WTC11 (cell line): ENCODE data around the gene RIF1. TPM values are rescaled to one million over a fixed set of nuclear protein-coding genes. Genes with fewer than 3 reads are reported as not detected.
A peak's percentile ranks its signal among the peaks of the same experiment; 100 is the strongest.

Experiments used
- ATAC-seq: fragments of 200-7000 bp; cut with Tn5 transposase; 2 replicates; pipeline ENCODE4 v1.10.0; 2021; ENCODE audit warnings: mild to moderate bottlenecking, moderate library complexity
- CTCF ChIA-PET: fragments of 300-600 bp; sonication (Branson Sonifier 250); formaldehyde crosslinking; loops from one replicate; lab custom pipeline; 2021; ENCODE audit warnings: antibody characterized with exemption; lab: Charles Lee
- POLR2A ChIA-PET: fragments of 350-600 bp; sonication (Branson Sonifier 250); formaldehyde crosslinking; loops from one replicate; lab custom pipeline; 2021; ENCODE audit warnings: antibody characterized with exemption; lab: Charles Lee
- DNase-seq: peaks from one replicate; pipeline ENCODE4 v3.0.0; 2021; ENCODE audit warnings: low spot score
- H3K27ac Mint-ChIP-seq: 2 replicates; pipeline ENCODE4 v1.8.0; 2021; ENCODE audit warnings: mixed read lengths
- H3K27me3 Mint-ChIP-seq: 2 replicates; pipeline ENCODE4 v1.8.0; 2021; ENCODE audit warnings: low read depth, mild to moderate bottlenecking, moderate library complexity, mixed read lengths
- H3K36me3 Mint-ChIP-seq: 2 replicates; pipeline ENCODE4 v1.8.0; 2021; ENCODE audit warnings: mixed read lengths
- H3K4me1 Mint-ChIP-seq: 2 replicates; pipeline ENCODE4 v1.8.0; 2022; ENCODE audit warnings: mixed read lengths
- H3K4me3 Mint-ChIP-seq: 2 replicates; pipeline ENCODE4 v1.8.0; 2021; ENCODE audit warnings: mild to moderate bottlenecking, moderate library complexity, mixed read lengths
- H3K9me3 Mint-ChIP-seq: 2 replicates; pipeline ENCODE4 v1.8.0; 2021; ENCODE audit warnings: mixed read lengths
- EMX1 ChIP-seq: fragments of 250-450 bp; sonication (Bioruptor Pico); IDR thresholded peaks from 2 replicates; pipeline ENCODE4 v1.8.0; 2021; ENCODE audit warnings: mild to moderate bottlenecking
- FOXK1 ChIP-seq: sonication (generic); formaldehyde crosslinking; IDR thresholded peaks from 2 replicates; pipeline ENCODE4 v1.8.0; 2022; ENCODE audit warnings: mild to moderate bottlenecking, moderate library complexity, missing genetic modification reagents
- GABPB1 ChIP-seq: sonication (generic); formaldehyde crosslinking; IDR thresholded peaks from 2 replicates; pipeline ENCODE4 v1.8.1; 2023; ENCODE audit warnings: mild to moderate bottlenecking, missing genetic modification reagents
- JAZF1 ChIP-seq: fragments of 250-450 bp; sonication (Bioruptor Pico); IDR thresholded peaks from 2 replicates; pipeline ENCODE4 v1.9.0; 2021; ENCODE audit warnings: moderate library complexity, mild to moderate bottlenecking, inconsistent platforms
- MYBL2 ChIP-seq: sonication (generic); formaldehyde crosslinking; IDR thresholded peaks from 2 replicates; pipeline ENCODE4 v1.8.1; 2023; ENCODE audit warnings: mild to moderate bottlenecking, moderate library complexity, missing genetic modification reagents
- NR2C2 ChIP-seq: sonication (generic); formaldehyde crosslinking; IDR thresholded peaks from 2 replicates; pipeline ENCODE4 v1.8.0; 2022; ENCODE audit warnings: mild to moderate bottlenecking, missing genetic modification reagents
- NR3C1 ChIP-seq: sonication (generic); formaldehyde crosslinking; conservative IDR thresholded peaks from 2 replicates; pipeline ENCODE4 v1.8.1; 2023; ENCODE audit warnings: low read depth, mild to moderate bottlenecking, missing genetic modification reagents
- OVOL2 ChIP-seq: fragments of 250-450 bp; sonication (Bioruptor Pico); IDR thresholded peaks from 2 replicates; pipeline ENCODE4 v1.9.0; 2021; ENCODE audit warnings: mild to moderate bottlenecking, borderline replicate concordance
- RELA ChIP-seq: sonication (generic); formaldehyde crosslinking; IDR thresholded peaks from 2 replicates; pipeline ENCODE4 v1.8.1; 2022; ENCODE audit warnings: missing genetic modification reagents, mild to moderate bottlenecking, borderline replicate concordance
- SP1 ChIP-seq: sonication (generic); formaldehyde crosslinking; conservative IDR thresholded peaks from 2 replicates; pipeline ENCODE4 v1.8.1; 2022; ENCODE audit warnings: missing genetic modification reagents
- TCF7 ChIP-seq: sonication (generic); formaldehyde crosslinking; IDR thresholded peaks from 2 replicates; pipeline ENCODE4 v1.8.0; 2022; ENCODE audit warnings: mild to moderate bottlenecking, low read depth, missing genetic modification reagents, moderate library complexity
- TEAD1 ChIP-seq: sonication (generic); formaldehyde crosslinking; IDR thresholded peaks from 2 replicates; pipeline ENCODE4 v1.8.0; 2022; ENCODE audit warnings: mild to moderate bottlenecking, missing genetic modification reagents
- TEAD4 ChIP-seq: sonication (generic); formaldehyde crosslinking; IDR thresholded peaks from 2 replicates; pipeline ENCODE4 v1.8.0; 2022; ENCODE audit warnings: mild to moderate bottlenecking, missing genetic modification reagents
- ZNF138 ChIP-seq: sonication (generic); formaldehyde crosslinking; conservative IDR thresholded peaks from 2 replicates; pipeline ENCODE4 v1.8.1; 2022; ENCODE audit warnings: mild to moderate bottlenecking, moderate library complexity, missing genetic modification reagents
- ZNF396 ChIP-seq: fragments of 250-450 bp; sonication (Bioruptor Pico); IDR thresholded peaks from 2 replicates; pipeline ENCODE4 v1.8.0; 2021; ENCODE audit warnings: mild to moderate bottlenecking, moderate library complexity, borderline replicate concordance
- total RNA-seq: library from RNA; stranded (reverse); gene quantifications from 3 replicates; pipeline ENCODE4 v1.2.3, GENCODE V29; 2021
- TF ChIP-seq, protein P1 (sequence below): sonication (generic); formaldehyde crosslinking; IDR thresholded peaks from 2 replicates; pipeline ENCODE4 v1.8.1; 2023; ENCODE audit warnings: mild to moderate bottlenecking, missing genetic modification reagents
- TF ChIP-seq, protein P2 (sequence below): fragments of 250-450 bp; sonication (Bioruptor Pico); IDR thresholded peaks from 2 replicates; pipeline ENCODE4 v1.9.0; 2021; ENCODE audit warnings: mild to moderate bottlenecking, borderline replicate concordance
- TF ChIP-seq, protein P3 (sequence below): sonication (generic); formaldehyde crosslinking; IDR thresholded peaks from 2 replicates; pipeline ENCODE4 v1.8.1; 2023; ENCODE audit warnings: mild to moderate bottlenecking, missing genetic modification reagents, moderate library complexity
- TF ChIP-seq, protein P4 (sequence below): fragments of 200-600 bp; IDR thresholded peaks from 2 replicates; pipeline ENCODE4 v1.8.0; 2022; ENCODE audit warnings: antibody characterized with exemption
- TF ChIP-seq, protein P5 (sequence below): fragments of 250-450 bp; sonication (Bioruptor Pico); IDR thresholded peaks from 2 replicates; pipeline ENCODE4 v2.1.2; 2022; ENCODE audit warnings: mild to moderate bottlenecking, moderate library complexity
- TF ChIP-seq, protein P6 (sequence below): fragments of 250-450 bp; sonication (Bioruptor Pico); IDR thresholded peaks from 2 replicates; pipeline ENCODE4 v1.9.0; 2021; ENCODE audit warnings: moderate library complexity, mild to moderate bottlenecking, inconsistent platforms, borderline replicate concordance

The RIF1 gene
- total RNA-seq, 1 experiment from 2014 or later, result 96.9 TPM

DNA sequence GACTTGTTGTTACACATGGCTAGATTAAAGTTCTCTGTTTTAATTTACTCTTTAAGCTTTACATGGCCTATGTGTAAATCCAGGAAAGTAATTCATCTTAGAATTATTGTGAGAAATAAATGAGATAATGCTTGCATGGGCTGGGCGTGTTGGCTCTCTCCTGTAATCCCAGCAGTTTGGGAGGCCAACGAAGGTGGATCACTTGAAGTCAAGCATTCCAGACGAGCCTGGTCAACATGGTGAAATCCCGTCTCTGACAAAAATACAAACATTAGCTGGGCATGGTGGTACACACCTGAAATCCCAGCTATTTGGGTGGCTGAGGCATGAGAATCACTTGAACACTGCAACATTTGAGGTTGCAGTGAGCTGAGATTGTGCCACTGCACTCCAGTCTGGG is 4.3 kb upstream of the RIF1 start:
- Mint-ChIP-seq H3K27me3 (no peaks in the 10 kb centered on the region; the same call in 1 of the 2 replicates), H3K9me3 (peaks cover 4% of the 10 kb centered on the region), H3K27ac (no peak overlapping the region), H3K36me3 (peaks cover 4% of the 10 kb centered on the region), H3K4me3 (no peak overlapping the region), H3K4me1 (peaks cover 7% of the 10 kb centered on the region)
- no peak for DNase-seq
- TF ChIP-seq, protein P1, sequence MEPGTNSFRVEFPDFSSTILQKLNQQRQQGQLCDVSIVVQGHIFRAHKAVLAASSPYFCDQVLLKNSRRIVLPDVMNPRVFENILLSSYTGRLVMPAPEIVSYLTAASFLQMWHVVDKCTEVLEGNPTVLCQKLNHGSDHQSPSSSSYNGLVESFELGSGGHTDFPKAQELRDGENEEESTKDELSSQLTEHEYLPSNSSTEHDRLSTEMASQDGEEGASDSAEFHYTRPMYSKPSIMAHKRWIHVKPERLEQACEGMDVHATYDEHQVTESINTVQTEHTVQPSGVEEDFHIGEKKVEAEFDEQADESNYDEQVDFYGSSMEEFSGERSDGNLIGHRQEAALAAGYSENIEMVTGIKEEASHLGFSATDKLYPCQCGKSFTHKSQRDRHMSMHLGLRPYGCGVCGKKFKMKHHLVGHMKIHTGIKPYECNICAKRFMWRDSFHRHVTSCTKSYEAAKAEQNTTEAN (CRISPR knock-in tag), result no peak
- TF ChIP-seq MYBL2 (CRISPR knock-in tag), result no peak
- CTCF ChIA-PET, result interaction anchor here (0.5 to 0.7 kb wide), 2 partner anchors 109 to 117 kb away, joined by 3 read pairs; no protein-coding TSS in a partner anchor
- no peak for ATAC-seq
- POLR2A ChIA-PET, result interaction anchor here (0.6 kb wide), 1 partner anchor 49 kb away, joined by 3 read pairs; no protein-coding TSS in a partner anchor

DNA sequence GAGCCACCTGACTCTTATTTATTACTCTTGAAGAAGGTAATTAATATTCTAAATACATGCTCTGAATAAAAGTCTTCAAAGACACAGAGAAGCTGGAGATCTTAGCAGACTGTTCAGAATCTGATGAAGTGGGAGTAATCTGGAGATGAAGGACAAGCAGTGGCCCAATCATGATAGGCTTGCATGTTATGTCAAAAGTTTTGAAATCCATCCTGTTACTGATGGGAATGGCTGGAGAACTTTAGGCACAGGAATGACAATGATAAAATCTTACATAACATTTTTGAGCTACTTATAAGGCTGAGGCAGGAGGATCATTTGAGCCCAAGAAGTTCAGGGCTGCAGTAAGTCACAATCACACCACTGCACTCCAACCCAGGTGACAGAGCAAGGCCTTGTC is 2.4 kb upstream of the RIF1 start:
- DNase-seq, result no peak
- Mint-ChIP-seq H3K27me3 (no peaks in the 10 kb centered on the region; the same call in 1 of the 2 replicates), H3K36me3 (peaks cover 20% of the 10 kb centered on the region), H3K9me3 (peaks cover 4% of the 10 kb centered on the region)
- CTCF ChIA-PET, result no interaction called here
- POLR2A ChIA-PET, result no interaction called here
- TF ChIP-seq, protein P2, sequence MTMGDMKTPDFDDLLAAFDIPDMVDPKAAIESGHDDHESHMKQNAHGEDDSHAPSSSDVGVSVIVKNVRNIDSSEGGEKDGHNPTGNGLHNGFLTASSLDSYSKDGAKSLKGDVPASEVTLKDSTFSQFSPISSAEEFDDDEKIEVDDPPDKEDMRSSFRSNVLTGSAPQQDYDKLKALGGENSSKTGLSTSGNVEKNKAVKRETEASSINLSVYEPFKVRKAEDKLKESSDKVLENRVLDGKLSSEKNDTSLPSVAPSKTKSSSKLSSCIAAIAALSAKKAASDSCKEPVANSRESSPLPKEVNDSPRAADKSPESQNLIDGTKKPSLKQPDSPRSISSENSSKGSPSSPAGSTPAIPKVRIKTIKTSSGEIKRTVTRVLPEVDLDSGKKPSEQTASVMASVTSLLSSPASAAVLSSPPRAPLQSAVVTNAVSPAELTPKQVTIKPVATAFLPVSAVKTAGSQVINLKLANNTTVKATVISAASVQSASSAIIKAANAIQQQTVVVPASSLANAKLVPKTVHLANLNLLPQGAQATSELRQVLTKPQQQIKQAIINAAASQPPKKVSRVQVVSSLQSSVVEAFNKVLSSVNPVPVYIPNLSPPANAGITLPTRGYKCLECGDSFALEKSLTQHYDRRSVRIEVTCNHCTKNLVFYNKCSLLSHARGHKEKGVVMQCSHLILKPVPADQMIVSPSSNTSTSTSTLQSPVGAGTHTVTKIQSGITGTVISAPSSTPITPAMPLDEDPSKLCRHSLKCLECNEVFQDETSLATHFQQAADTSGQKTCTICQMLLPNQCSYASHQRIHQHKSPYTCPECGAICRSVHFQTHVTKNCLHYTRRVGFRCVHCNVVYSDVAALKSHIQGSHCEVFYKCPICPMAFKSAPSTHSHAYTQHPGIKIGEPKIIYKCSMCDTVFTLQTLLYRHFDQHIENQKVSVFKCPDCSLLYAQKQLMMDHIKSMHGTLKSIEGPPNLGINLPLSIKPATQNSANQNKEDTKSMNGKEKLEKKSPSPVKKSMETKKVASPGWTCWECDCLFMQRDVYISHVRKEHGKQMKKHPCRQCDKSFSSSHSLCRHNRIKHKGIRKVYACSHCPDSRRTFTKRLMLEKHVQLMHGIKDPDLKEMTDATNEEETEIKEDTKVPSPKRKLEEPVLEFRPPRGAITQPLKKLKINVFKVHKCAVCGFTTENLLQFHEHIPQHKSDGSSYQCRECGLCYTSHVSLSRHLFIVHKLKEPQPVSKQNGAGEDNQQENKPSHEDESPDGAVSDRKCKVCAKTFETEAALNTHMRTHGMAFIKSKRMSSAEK (CRISPR knock-in tag), result no peak
- TF ChIP-seq OVOL2 (CRISPR knock-in tag) (no peak), NR2C2 (CRISPR knock-in tag) (no peak), EMX1 (CRISPR knock-in tag) (no peak), NR3C1 (no peak), TEAD4 (CRISPR knock-in tag) (no peak), TCF7 (no peak)
- TF ChIP-seq, all 79 proteins: peak for 0
- Mint-ChIP-seq H3K4me3 (no peak overlapping the region), H3K27ac (no peak overlapping the region), H3K4me1 (peaks cover 16% of the 10 kb centered on the region)
- ATAC-seq, result no peak

DNA sequence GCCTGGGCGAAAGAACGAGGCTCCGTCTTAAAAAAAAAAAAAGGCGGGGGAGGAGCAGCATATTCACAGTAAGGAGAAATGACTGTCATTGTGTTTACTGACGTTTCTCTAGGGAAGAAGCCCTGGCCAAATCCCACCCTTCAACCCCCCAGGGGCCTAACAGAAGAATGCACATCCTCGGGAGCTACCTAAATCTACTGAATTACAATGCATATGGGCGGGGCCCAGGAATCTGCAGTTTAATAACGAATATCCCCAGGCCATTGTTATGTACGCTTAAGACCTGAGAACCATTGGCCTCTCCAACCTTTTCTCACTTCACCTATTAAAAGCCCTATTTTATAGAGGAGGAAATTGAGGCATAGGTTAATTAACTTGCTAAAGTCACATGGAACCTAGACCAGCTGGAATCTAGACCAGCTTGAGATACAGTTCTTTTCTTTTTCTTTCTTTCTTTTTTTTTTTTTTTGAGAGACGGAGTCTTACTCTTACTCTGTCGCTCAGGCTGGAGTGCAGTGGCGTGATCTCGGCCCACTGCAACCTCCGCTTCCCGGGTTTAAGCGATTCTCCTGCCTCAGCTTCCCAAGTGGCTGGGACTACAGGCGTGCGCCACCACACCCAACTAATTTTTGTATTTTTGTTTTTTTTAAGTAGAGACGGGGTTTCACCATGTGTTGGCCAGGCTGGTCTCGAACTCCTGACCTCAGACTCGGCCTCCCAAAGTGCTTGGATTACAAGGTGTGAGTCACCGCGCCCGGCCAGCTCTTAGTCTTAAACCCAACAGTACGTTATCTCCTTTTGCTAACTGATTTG is 708 bp upstream of the RIF1 start:
- peaks cover 33% of the 10 kb centered on the region for H3K36me3 Mint-ChIP-seq
- CTCF ChIA-PET, result interaction anchor here (1.4 to 1.8 kb wide), 2 partner anchors 140 to 145 kb away, joined by 8 to 12 read pairs; no protein-coding TSS in a partner anchor
- no peak for TF ChIP-seq JAZF1
- TF ChIP-seq TEAD1, result peak; percentile 88; the same call in 1 of the 2 replicates
- TF ChIP-seq, protein P3, sequence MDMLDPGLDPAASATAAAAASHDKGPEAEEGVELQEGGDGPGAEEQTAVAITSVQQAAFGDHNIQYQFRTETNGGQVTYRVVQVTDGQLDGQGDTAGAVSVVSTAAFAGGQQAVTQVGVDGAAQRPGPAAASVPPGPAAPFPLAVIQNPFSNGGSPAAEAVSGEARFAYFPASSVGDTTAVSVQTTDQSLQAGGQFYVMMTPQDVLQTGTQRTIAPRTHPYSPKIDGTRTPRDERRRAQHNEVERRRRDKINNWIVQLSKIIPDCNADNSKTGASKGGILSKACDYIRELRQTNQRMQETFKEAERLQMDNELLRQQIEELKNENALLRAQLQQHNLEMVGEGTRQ (CRISPR knock-in tag), result no peak
- peak; percentile 21; the same call in 1 of the 2 replicates for TF ChIP-seq FOXK1 (CRISPR knock-in tag)
- TF ChIP-seq ZNF138 (CRISPR knock-in tag), result no peak
- TF ChIP-seq, protein P4, sequence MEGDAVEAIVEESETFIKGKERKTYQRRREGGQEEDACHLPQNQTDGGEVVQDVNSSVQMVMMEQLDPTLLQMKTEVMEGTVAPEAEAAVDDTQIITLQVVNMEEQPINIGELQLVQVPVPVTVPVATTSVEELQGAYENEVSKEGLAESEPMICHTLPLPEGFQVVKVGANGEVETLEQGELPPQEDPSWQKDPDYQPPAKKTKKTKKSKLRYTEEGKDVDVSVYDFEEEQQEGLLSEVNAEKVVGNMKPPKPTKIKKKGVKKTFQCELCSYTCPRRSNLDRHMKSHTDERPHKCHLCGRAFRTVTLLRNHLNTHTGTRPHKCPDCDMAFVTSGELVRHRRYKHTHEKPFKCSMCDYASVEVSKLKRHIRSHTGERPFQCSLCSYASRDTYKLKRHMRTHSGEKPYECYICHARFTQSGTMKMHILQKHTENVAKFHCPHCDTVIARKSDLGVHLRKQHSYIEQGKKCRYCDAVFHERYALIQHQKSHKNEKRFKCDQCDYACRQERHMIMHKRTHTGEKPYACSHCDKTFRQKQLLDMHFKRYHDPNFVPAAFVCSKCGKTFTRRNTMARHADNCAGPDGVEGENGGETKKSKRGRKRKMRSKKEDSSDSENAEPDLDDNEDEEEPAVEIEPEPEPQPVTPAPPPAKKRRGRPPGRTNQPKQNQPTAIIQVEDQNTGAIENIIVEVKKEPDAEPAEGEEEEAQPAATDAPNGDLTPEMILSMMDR, result no peak
- TF ChIP-seq SP1, result 0 out of 2 replicates have a peak, but pooled peaks have one; percentile 26
- TF ChIP-seq GABPB1, result no peak
- TF ChIP-seq ZNF396 (CRISPR knock-in tag), result 0 out of 2 replicates have a peak, but pooled peaks have one; percentile 56
- TF ChIP-seq, protein P5, sequence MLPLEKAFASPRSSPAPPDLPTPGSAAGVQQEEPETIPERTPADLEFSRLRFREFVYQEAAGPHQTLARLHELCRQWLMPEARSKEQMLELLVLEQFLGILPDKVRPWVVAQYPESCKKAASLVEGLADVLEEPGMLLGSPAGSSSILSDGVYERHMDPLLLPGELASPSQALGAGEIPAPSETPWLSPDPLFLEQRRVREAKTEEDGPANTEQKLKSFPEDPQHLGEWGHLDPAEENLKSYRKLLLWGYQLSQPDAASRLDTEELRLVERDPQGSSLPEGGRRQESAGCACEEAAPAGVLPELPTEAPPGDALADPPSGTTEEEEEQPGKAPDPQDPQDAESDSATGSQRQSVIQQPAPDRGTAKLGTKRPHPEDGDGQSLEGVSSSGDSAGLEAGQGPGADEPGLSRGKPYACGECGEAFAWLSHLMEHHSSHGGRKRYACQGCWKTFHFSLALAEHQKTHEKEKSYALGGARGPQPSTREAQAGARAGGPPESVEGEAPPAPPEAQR, result no peak
- no peak for TF ChIP-seq RELA (CRISPR knock-in tag)
- TF ChIP-seq, protein P6, sequence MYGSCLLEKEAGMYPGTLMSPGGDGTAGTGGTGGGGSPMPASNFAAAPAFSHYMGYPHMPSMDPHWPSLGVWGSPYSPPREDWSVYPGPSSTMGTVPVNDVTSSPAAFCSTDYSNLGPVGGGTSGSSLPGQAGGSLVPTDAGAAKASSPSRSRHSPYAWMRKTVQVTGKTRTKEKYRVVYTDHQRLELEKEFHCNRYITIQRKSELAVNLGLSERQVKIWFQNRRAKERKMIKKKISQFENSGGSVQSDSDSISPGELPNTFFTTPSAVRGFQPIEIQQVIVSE (CRISPR knock-in tag), result no peak

More for the DNA sequence above, 708 bp upstream of the RIF1 start:
- Mint-ChIP-seq H3K4me3 (peak overlapping the region; percentile 97), H3K4me1 (peaks cover 23% of the 10 kb centered on the region), H3K27me3 (no peaks in the 10 kb centered on the region; the same call in 1 of the 2 replicates), H3K27ac (peak overlapping the region; percentile 98), H3K9me3 (peaks cover 4% of the 10 kb centered on the region)
- ATAC-seq, result peak; percentile 47
- DNase-seq, result peak; percentile 69
- POLR2A ChIA-PET, result interaction anchor here (0.6 to 0.8 kb wide), 4 partner anchors 16 to 272 kb away, joined by 3 read pairs; partner anchors contain the start of gene RBM43
